GM13977 (cell line): ENCODE measurements around the gene RETREG2.

ENCODE experiments used
- DNase-seq: peaks from one replicate; pipeline ENCODE4 v3.0.0; 2012; ENCODE audit warnings: low spot score
- in situ Hi-C: fragments of 300-500 bp; cut with MboI; formaldehyde crosslinking; loops from one replicate; pipeline ENCODE4 v1.12.0; 2022; ENCODE audit warnings: low sequenced_read_pairs, low pct_unique_long_range_greater_than_20kb, mixed read lengths, inconsistent platforms; ENCODE audit not compliant: unreplicated experiment
- TF ChIP-seq, protein P1 (sequence below): IDR thresholded peaks from 2 replicates; pipeline ENCODE4 v1.5.1; 2012; ENCODE audit warnings: mild to moderate bottlenecking, control low read depth; ENCODE audit not compliant: insufficient read depth; ENCODE audit errors: extremely low read depth, missing control alignments

Gene RETREG2

DNA sequence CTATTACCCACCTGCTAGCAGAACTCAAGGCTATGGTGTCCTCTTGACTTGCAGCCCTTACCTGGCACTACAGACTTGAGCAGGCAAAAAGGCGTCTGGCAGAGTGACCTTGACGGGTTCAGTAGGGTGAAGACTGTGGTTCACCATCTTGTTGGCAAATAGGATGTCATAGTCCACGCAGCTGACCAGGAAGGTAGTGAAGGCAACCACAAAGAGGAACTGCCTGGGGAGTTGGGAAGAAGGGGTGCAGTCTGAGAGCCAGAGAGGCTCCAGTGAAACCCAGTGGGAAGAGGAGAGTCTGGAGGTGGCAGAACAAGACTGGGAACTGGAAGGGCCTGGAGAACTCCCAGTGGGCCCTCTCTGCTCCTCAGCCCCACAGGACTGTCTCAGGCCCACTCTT, 47.3 kb downstream of the RETREG2 start:
- in situ Hi-C loops, result no loop called here
- no peak for DNase-seq
- TF ChIP-seq, protein P1, sequence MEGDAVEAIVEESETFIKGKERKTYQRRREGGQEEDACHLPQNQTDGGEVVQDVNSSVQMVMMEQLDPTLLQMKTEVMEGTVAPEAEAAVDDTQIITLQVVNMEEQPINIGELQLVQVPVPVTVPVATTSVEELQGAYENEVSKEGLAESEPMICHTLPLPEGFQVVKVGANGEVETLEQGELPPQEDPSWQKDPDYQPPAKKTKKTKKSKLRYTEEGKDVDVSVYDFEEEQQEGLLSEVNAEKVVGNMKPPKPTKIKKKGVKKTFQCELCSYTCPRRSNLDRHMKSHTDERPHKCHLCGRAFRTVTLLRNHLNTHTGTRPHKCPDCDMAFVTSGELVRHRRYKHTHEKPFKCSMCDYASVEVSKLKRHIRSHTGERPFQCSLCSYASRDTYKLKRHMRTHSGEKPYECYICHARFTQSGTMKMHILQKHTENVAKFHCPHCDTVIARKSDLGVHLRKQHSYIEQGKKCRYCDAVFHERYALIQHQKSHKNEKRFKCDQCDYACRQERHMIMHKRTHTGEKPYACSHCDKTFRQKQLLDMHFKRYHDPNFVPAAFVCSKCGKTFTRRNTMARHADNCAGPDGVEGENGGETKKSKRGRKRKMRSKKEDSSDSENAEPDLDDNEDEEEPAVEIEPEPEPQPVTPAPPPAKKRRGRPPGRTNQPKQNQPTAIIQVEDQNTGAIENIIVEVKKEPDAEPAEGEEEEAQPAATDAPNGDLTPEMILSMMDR, result no peak

DNA sequence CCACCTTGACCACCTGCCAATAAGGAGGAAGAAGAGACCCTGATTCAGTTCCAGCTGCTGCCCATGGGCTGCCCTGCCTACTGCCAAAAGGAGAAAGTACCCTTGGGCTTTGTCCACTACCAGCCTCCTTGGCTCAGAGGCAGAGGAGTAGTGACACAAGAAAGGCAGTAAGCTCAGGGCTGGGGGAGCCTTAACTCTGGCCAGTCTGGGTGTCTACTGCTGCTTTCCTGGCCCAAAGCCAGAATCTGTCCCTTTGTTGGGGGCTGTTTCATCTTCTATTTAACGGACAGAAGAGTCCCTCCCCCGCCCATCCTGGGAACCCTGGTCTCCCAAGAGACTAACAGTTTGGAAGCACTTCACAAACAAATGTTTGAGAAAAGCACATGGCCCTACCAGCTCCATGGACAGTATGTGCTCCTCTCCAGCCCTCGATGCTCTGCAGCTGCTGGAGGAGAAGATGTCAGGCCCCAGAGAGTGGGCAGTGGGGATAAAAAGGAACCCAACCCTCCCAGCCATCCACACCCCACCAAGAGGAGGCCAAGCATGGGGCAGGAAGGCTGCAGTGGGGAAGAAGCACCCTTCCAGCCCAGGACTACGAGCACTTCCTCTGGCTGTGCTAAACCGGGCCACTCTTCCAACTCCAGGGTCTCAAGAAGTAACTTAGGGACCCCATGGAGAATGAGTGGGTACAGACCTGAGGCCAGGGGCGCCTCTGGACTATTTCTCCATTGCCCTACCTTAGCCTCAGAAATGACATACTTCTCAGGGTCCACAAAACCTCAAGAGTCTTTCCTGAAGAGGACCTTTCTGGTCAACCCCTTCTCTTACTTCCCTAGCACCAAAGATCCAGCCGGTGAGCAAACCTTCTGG, 50.2 kb downstream of the RETREG2 start:
- in situ Hi-C loops, result no loop called here
- no peak for DNase-seq
- TF ChIP-seq, protein P1, result no peak

DNA sequence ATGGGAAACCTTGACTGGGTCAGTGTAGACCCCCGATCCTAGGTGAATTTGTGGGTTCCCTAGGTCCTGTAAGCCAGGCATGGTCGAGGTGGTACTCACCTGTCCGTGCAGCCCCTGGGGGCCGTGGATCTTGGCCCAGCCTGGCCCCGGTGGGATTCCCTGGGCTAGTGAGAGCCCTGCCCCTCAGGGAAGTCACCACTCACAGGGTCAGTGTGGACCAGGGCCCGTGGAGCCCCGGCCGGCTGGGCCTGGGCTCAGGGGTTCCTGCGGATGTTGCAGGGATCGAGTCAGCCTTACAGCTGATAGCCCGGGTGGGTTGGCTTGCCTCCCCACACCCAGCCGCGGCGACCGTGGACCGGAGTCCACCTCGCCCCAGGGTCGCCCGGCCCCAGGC, 50.8 kb downstream of the RETREG2 start:
- TF ChIP-seq, protein P1, result no peak
- in situ Hi-C loops, result no loop called here
- DNase-seq, result no peak

DNA sequence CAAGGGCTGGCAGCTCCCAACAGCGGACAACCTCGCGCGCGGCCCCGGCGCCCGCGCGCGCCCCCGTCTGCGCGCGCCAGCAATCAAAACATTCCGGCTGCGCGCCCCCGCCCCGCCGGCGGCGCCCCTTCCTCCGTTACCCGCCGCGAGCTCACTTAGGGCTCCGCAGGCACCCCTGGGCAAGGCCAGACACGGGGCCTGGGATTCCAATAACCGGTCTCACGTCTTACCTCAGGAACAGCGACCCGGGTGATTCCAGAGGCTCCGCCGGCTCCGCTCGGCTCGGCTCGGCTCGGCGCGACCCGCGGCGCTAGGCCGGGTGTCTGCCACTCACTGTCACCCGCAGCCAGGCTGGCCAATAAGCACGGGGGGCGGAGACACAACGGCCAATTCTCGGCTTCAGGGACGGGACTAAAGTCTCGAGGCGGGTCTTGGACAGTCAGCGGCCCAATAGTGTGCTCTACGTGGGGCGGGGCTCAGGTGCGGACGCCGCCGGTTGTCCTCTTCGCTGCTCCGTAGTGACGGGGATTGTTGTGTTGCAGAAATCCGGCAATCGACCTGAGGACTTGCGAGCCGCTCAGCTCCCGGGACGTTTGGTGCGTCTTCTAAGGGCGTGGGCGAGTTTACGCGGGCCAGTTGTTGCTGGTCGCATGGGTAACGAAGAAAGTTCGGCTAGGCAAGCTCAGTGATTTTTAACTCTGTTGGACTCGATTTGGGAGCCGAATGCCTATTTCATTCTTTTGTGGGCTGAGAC, 51.4 kb downstream of the RETREG2 start, which contains the start of the genes ANKZF1 and ATG9A:
Gene ANKZF1, plus strand, starts transcription at position 502 of the 754 bp plus-strand sequence. CDS start 452 bp downstream, outside the sequence.
Gene ATG9A, minus strand, starts transcription at position 332 of the 754 bp plus-strand sequence. CDS start 1,612 bp downstream, outside the sequence.
- peak; percentile 99 for DNase-seq
- in situ Hi-C loops, result no loop called here
- TF ChIP-seq, protein P1, result no peak

DNA sequence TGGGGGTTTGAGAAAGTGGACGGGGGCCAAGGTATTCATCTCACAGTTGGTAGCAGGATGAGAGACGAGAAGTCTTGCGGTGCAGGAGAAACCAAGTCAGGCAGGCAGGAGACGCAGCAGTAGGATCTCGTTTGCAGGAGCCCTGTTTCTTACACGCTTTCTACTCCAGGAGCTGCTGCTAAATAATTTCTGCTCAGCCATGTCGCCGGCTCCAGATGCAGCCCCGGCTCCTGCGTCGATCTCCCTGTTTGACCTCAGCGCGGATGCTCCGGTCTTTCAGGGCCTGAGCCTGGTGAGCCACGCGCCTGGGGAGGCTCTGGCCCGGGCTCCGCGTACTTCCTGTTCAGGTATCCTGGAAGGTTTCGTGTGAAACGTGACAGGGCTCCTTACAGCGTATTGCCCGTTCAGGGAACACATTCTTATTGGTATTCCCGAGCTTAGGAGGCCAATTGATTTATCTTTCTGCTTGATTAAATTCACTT, 52.0 kb downstream of the RETREG2 start:
- peak; percentile 53 for DNase-seq
- in situ Hi-C loops, result no loop called here
- TF ChIP-seq, protein P1, result no peak

DNA sequence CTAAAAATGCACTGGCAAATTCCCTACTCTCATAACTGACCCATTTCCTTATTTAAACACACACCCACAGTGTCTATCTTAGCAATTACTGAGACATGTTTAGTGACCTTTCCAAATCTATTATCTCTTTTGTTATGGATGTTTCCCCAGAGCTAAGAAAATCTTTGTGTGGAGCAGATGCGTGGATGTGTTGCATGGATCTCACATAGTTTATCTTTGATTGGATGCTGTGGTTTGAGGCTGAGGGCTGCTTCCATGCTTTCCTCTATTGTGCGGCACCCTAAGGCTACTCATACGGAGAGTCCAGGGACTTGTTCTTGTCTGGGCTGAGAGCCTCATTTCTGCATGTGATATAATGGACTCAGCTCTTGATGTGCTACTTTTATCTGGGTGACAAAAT, 56.3 kb downstream of the RETREG2 start:
- TF ChIP-seq, protein P1, result no peak
- DNase-seq, result no peak
- in situ Hi-C loops, result no loop called here
